Panc1 (cell line): ENCODE data around the gene KIAA1671. TPM values are rescaled to one million over a fixed set of nuclear protein-coding genes. Genes with fewer than 3 reads are reported as not detected.

Source experiments
- ATAC-seq: fragments of 200-7000 bp; cut with Tn5 transposase; 2 replicates; pipeline ENCODE4 v1.9.1; 2020; ENCODE audit warnings: mild to moderate bottlenecking, moderate library complexity
- BruUV-seq: library from RNA; stranded (reverse); fragments of 400-500 nt; replicated peaks from 2 replicates; lab custom pipeline; 2021; lab: Mats Ljungman, UMichigan
- CTCF ChIA-PET: fragments of 300-600 bp; sonication (Branson Sonifier 250); formaldehyde crosslinking; loops from one replicate; lab custom pipeline; 2022; ENCODE audit warnings: antibody characterized with exemption; lab: Charles Lee
- POLR2A ChIA-PET: fragments of 300-600 bp; sonication (Branson Sonifier 250); formaldehyde crosslinking; loops from one replicate; lab custom pipeline; 2022; ENCODE audit warnings: antibody characterized with exemption; lab: Charles Lee
- DNase-seq: peaks from one replicate; pipeline ENCODE4 v3.0.0-alpha.2; 2010; ENCODE audit warnings: low read depth, low spot score
- H3K27ac ChIP-seq: 2 replicates; pipeline ENCODE4 v1.5.1; 2011; ENCODE audit warnings: mild to moderate bottlenecking, low read length, inconsistent platforms
- H3K27me3 ChIP-seq: fragments of 200-500 bp; sonication (Bioruptor generic); 2 replicates; pipeline ENCODE4 v1.6.0; 2014; ENCODE audit warnings: low read length, inconsistent platforms; ENCODE audit not compliant: control insufficient read depth, insufficient read depth
- H3K36me3 ChIP-seq: fragments of 200-500 bp; sonication (Bioruptor generic); 2 replicates; pipeline ENCODE4 v1.5.1; 2014; ENCODE audit warnings: inconsistent platforms, mild to moderate bottlenecking, low read length, moderate library complexity; ENCODE audit not compliant: control insufficient read depth, insufficient read depth
- H3K4me1 ChIP-seq: 2 replicates; pipeline ENCODE4 v1.5.1; 2011; ENCODE audit warnings: inconsistent platforms, mild to moderate bottlenecking, low read length, moderate library complexity; ENCODE audit not compliant: control insufficient read depth, insufficient read depth
- H3K4me3 ChIP-seq, 2 experiments: 2 replicates each; pipeline ENCODE4 v1.5.1; 2011 to 2012; ENCODE audit warnings: low read depth in 2 of 2, low read length in 2 of 2, mild to moderate bottlenecking in 2 of 2, inconsistent platforms in 1 of 2, moderate library complexity in 1 of 2
- H3K9me3 ChIP-seq: fragments of 200-500 bp; sonication (Bioruptor generic); 2 replicates; pipeline ENCODE4 v1.5.1; 2014; ENCODE audit warnings: low read depth, mild to moderate bottlenecking, inconsistent platforms, low read length, moderate library complexity; ENCODE audit not compliant: control insufficient read depth, insufficient read depth
- CTCF ChIP-seq: fragments of 450-650 bp; IDR thresholded peaks from 2 replicates; pipeline ENCODE4 v1.5.1; 2017; ENCODE audit warnings: mild to moderate bottlenecking
- POLR2AphosphoS5 ChIP-seq: IDR thresholded peaks from 2 replicates; pipeline ENCODE4 v1.6.1; 2012; ENCODE audit warnings: mild to moderate bottlenecking, low read depth, low read length, moderate library complexity
- REST ChIP-seq, 2 experiments: IDR thresholded peaks; 2 replicates each; pipeline ENCODE4 v1.6.1; 2011 to 2012; ENCODE audit warnings: low read depth in 2 of 2, control low read depth in 1 of 2, low read length in 1 of 2, mild to moderate bottlenecking in 1 of 2, moderate library complexity in 1 of 2; ENCODE audit not compliant: insufficient read depth in 1 of 2
- SIN3A ChIP-seq: IDR thresholded peaks from 2 replicates; pipeline ENCODE4 v1.6.1; 2012; ENCODE audit warnings: low read depth, mild to moderate bottlenecking, low read length, moderate library complexity, borderline replicate concordance; ENCODE audit not compliant: insufficient read depth
- TCF7L2 ChIP-seq: IDR thresholded peaks from 2 replicates; pipeline ENCODE4 v1.6.1; 2011; ENCODE audit warnings: mild to moderate bottlenecking, low read depth, low read length, inconsistent platforms
- in situ Hi-C: cut with HindIII; loops from 2 replicates; pipeline ENCODE4 v1.10.0; 2016; ENCODE audit warnings: low sequenced_read_pairs, low pct_unique_long_range_greater_than_20kb
- intact Hi-C: fragments of 100-400 bp; cut with micrococcal nuclease; formaldehyde crosslinking; loops from one replicate; pipeline ENCODE4 v1.10.0; 2022; ENCODE audit not compliant: unreplicated experiment
- total RNA-seq: library from RNA; stranded (reverse); gene quantifications from one replicate; pipeline ENCODE4 v1.2.1, GENCODE V29; 2021; ENCODE audit not compliant: unreplicated experiment

KIAA1671 gene
- total RNA-seq, 1 experiment from 2014 or later: 48.1 TPM

- TF ChIP-seq SIN3A: no peak
- no peak for TF ChIP-seq POLR2AphosphoS5
- TF ChIP-seq TCF7L2: no peak
- no peak for TF ChIP-seq REST (IDR thresholded peaks at IDR 0.05; ENCODE audit: insufficient read depth in 1 of 2, low read depth in 2 of 2, low read length in 1 of 2)
- TF ChIP-seq CTCF: no peak
- no TSS peak for BruUV-seq
- DNase-seq (no peak), ATAC-seq (no peak)
- CTCF ChIA-PET: no interaction called here
- Histone ChIP-seq H3K4me3 (no peak overlapping the region), H3K27me3 (no peaks in the 10 kb centered on the region), H3K27ac (no peak overlapping the region), H3K9me3 (no peaks in the 10 kb centered on the region), H3K36me3 (no peaks in the 10 kb centered on the region), H3K4me1 (no peaks in the 10 kb centered on the region)
- intact Hi-C loops (no loop called here), in situ Hi-C loops (no loop called here)
- POLR2A ChIA-PET: no interaction called here
Measured at GRCh38 chr22:25077964-25078363, 125.4 kb downstream of the KIAA1671 start.

GRCh38 chr22:25078591-25078990 lies 126.1 kb downstream of the KIAA1671 start:
- ATAC-seq (no peak), DNase-seq (no peak)
- in situ Hi-C loops (no loop called here), intact Hi-C loops (no loop called here)
- no peak overlapping the region for H3K4me3 ChIP-seq
- no peak overlapping the region for H3K27ac ChIP-seq
- ChIA-PET CTCF (no interaction called here), POLR2A (no interaction called here)
- TF ChIP-seq SIN3A (no peak), POLR2AphosphoS5 (no peak), REST (IDR thresholded peaks at IDR 0.05; ENCODE audit: insufficient read depth in 1 of 2, low read depth in 2 of 2, low read length in 1 of 2) (no peak), TCF7L2 (no peak), CTCF (no peak)
- no peaks in the 10 kb centered on the region for H3K4me1 ChIP-seq
- H3K27me3 ChIP-seq: no peaks in the 10 kb centered on the region
- no peaks in the 10 kb centered on the region for H3K9me3 ChIP-seq
- H3K36me3 ChIP-seq: no peaks in the 10 kb centered on the region
- no TSS peak for BruUV-seq
